Lower leg skin (tissue), 3 donors: ENCODE data around the gene PCCA.

ENCODE experiments used
- POLR2A ChIP-seq, 2 donors: fragments of 450-650 bp; IDR thresholded peaks; one replicate each; pipeline ENCODE4 v1.6.1; 2016 to 2017; ENCODE audit warnings: antibody characterized with exemption in 2 of 2, mild to moderate bottlenecking in 1 of 2, moderate library complexity in 1 of 2
- TF ChIP-seq, protein P1 (sequence below), 3 donors: fragments of 450-650 bp; IDR thresholded peaks; one replicate each; pipeline ENCODE4 v1.5.1; 2016; ENCODE audit warnings: antibody characterized with exemption in 3 of 3, mild to moderate bottlenecking in 3 of 3, moderate library complexity in 2 of 3

DNA sequence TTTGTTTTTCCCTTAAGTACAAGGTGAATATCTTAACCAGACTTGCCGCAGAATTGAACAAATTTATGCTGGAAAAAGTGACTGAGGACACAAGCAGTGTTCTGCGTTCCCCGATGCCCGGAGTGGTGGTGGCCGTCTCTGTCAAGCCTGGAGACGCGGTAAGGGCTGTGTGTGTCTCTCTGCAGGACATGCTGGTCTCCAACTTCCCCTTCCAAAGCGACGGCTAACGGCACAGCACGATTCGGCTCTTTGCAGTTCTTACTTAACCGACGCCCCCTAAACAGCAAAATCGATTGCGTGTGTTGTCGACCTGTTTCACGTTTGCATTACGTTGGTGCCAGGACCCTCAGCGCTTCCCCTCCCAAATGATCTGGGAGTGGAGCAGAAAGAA is 426.5 kb downstream of the PCCA start:
- TF ChIP-seq, protein P1, sequence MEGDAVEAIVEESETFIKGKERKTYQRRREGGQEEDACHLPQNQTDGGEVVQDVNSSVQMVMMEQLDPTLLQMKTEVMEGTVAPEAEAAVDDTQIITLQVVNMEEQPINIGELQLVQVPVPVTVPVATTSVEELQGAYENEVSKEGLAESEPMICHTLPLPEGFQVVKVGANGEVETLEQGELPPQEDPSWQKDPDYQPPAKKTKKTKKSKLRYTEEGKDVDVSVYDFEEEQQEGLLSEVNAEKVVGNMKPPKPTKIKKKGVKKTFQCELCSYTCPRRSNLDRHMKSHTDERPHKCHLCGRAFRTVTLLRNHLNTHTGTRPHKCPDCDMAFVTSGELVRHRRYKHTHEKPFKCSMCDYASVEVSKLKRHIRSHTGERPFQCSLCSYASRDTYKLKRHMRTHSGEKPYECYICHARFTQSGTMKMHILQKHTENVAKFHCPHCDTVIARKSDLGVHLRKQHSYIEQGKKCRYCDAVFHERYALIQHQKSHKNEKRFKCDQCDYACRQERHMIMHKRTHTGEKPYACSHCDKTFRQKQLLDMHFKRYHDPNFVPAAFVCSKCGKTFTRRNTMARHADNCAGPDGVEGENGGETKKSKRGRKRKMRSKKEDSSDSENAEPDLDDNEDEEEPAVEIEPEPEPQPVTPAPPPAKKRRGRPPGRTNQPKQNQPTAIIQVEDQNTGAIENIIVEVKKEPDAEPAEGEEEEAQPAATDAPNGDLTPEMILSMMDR (IDR thresholded peaks at IDR 0.05) = no peak
- TF ChIP-seq POLR2A (IDR thresholded peaks at IDR 0.05) = no peak
